ENCODE measurements around the gene OR10A4. TPM values are rescaled to one million over a fixed set of nuclear protein-coding genes. Genes with fewer than 3 reads are reported as not detected.
"Not testable (repeated sequence)": the region's sequence is repeated elsewhere in the genome, so short reads cannot be mapped to it uniquely, and the experiment has no call there.

Gene OR10A4
- total and polyA plus RNA-seq, 9 donors, result not detected

DNA sequence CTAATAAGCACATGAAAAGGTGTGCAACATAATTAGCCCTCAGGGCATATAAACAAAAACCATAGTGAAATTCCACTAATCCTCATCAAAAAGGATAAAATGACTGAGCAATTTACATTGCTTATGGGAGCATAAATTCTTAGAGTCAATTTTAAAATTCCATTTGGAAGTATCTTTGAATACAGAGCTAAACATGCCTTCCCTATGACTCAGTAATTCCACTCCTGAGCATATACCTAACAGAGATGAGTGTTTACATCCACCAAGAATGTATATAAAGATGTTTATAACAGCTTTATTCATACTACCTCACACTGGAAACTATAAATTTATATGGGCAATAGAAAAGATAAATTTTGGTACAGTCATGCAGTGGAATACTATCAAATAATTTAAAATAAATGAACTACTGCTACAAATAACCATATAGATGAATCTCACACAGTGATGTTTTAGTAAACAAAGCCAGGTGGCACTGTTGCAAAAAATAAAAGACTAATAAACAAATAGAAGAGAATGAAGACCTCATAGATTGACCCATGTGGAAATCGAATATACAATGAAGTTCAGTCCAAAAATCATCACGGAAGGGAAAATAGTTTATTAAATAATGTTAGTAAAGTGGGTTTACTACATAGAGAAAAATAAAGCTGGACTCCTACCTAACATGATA is 24.0 kb downstream of the OR10A4 start:
- Histone ChIP-seq H3K4me3 (no peak overlapping the region), H3K4me1 (ENCODE audit: insufficient read depth) (no peaks in the 10 kb centered on the region), H3K36me3 (no peaks in the 10 kb centered on the region), H3K27ac (no peak overlapping the region), H3K9me3 (no peaks in the 10 kb centered on the region), H3K27me3 (no peaks in the 10 kb centered on the region)
- WGBS, 3 donors, result 56 to 77% (median 64%) methylated on average over 2 of the region's 2 CpGs
- intact Hi-C loops (cut with DNase I), result no loop called here
- no peak for DNase-seq
- TF ChIP-seq POLR2A (IDR thresholded peaks at IDR 0.05) (no peak), EP300 (IDR thresholded peaks at IDR 0.05) (no peak)
- TF ChIP-seq, protein P1, sequence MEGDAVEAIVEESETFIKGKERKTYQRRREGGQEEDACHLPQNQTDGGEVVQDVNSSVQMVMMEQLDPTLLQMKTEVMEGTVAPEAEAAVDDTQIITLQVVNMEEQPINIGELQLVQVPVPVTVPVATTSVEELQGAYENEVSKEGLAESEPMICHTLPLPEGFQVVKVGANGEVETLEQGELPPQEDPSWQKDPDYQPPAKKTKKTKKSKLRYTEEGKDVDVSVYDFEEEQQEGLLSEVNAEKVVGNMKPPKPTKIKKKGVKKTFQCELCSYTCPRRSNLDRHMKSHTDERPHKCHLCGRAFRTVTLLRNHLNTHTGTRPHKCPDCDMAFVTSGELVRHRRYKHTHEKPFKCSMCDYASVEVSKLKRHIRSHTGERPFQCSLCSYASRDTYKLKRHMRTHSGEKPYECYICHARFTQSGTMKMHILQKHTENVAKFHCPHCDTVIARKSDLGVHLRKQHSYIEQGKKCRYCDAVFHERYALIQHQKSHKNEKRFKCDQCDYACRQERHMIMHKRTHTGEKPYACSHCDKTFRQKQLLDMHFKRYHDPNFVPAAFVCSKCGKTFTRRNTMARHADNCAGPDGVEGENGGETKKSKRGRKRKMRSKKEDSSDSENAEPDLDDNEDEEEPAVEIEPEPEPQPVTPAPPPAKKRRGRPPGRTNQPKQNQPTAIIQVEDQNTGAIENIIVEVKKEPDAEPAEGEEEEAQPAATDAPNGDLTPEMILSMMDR (IDR thresholded peaks at IDR 0.05), result no peak

DNA sequence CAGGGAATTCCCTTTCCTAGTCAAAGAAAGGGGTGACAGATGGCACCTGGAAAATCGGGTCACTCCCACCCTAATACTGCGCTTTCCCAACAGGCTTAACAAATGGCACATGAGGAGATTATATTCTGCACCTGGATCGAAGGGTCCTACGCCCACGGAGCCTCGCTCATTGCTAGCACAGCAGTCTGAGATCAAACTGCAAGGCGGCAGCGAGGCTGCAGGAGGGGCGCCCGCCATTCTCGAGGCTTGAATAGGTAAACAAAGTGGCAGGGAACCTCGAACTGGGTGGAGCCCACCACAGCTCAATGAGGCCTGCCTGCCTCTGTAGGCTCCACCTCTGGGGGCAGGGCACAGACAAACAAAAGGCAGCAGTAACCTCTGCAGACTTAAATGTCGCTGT is 28.4 kb downstream of the OR10A4 start:
- H3K27ac ChIP-seq; H3K9me3 ChIP-seq; H3K4me1 ChIP-seq (ENCODE audit: insufficient read depth); H3K27me3 ChIP-seq; H3K4me3 ChIP-seq; intact Hi-C loops (cut with DNase I); DNase-seq; H3K36me3 ChIP-seq: not testable (repeated sequence)
- 81 to 86% (median 84%) methylated on average over 12 to 13 of the region's 13 CpGs for WGBS, 3 donors

DNA sequence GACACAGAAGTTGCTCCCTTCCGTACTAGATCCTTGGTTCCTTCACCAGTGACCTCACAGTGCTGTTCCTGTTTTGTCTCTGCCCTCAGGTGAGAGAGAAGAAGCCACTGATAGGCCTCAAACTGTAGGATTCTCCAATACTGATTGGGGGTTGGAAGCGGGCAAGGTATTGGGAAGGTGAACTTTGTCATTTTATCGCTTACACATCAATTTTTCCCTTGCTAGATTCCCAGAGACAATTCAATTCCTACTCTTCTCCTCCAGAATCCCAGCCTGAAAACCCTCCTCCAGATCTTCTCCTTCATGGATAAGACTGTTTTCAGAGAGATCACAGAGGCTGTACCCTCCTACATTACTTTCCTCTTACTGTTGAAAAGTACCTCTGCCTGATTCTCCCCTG is 35.0 kb downstream of the OR10A4 start:
- TF ChIP-seq EP300 (IDR thresholded peaks at IDR 0.05) (no peak), POLR2A (IDR thresholded peaks at IDR 0.05) (no peak)
- TF ChIP-seq, protein P1 (IDR thresholded peaks at IDR 0.05), result no peak
- no peak for DNase-seq
- Histone ChIP-seq H3K4me3 (no peak overlapping the region), H3K27ac (no peak overlapping the region), H3K9me3 (no peaks in the 10 kb centered on the region), H3K4me1 (ENCODE audit: insufficient read depth) (no peaks in the 10 kb centered on the region), H3K36me3 (no peaks in the 10 kb centered on the region), H3K27me3 (no peaks in the 10 kb centered on the region)
- 90 to 94% (median 91%) methylated on average over 3 of the region's 3 CpGs for WGBS, 3 donors
- intact Hi-C loops (cut with DNase I), result no loop called here

DNA sequence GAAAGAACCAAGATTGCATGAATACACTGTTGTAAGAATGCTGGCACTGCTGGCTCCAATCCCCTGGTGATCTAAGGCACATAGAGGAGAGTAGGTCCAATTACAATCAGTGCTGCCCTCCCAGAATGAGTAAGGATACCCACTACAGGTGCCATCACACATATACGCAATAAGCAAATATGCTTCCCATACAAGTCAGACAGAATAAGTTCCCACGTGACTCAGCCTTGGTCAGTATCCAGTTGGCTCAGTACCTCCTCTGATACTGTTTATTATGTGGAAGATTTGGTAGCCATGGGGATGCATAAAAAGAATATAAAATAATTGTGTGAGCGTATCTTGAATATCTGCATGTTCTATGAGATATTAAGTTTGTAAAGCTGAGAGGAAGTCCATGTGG is 35.5 kb downstream of the OR10A4 start:
- H3K27me3 ChIP-seq, result no peaks in the 10 kb centered on the region
- H3K36me3 ChIP-seq, result no peaks in the 10 kb centered on the region
- H3K9me3 ChIP-seq, result no peaks in the 10 kb centered on the region
- intact Hi-C loops (cut with DNase I), result no loop called here
- no peaks in the 10 kb centered on the region for H3K4me1 ChIP-seq (ENCODE audit: insufficient read depth)
- DNase-seq, result no peak
- WGBS, 3 donors, result 34 to 38% (median 36%) methylated on average over 3 of the region's 3 CpGs
- H3K27ac ChIP-seq, result no peak overlapping the region
- TF ChIP-seq, protein P1 (IDR thresholded peaks at IDR 0.05), result no peak
- no peak for TF ChIP-seq POLR2A (IDR thresholded peaks at IDR 0.05)
- TF ChIP-seq EP300 (IDR thresholded peaks at IDR 0.05), result no peak
- H3K4me3 ChIP-seq, result no peak overlapping the region

DNA sequence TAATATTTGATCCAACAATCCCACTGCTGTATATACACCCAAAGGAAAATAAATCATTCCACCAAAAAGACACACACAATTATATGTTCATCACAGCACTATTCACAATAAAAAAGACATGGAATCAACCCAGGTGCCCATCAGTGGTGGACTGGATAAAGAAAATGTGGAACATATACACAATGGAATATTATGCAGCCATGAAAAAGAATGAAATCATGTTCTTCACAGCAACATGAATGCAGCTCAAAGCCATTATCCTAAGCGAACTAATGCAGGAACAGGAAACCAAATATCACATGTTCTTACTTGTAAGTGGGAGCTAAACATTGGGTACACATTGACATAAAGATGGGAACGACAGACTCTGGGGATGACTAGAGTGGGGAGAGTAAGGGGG is 43.3 kb downstream of the OR10A4 start:
- no peak for DNase-seq
- no peaks in the 10 kb centered on the region for H3K27me3 ChIP-seq
- 32 to 37% (median 35%) methylated on average over 2 of the region's 2 CpGs for WGBS, 3 donors
- H3K9me3 ChIP-seq, result no peaks in the 10 kb centered on the region
- H3K27ac ChIP-seq, result no peak overlapping the region
- no peaks in the 10 kb centered on the region for H3K4me1 ChIP-seq (ENCODE audit: insufficient read depth)
- intact Hi-C loops (cut with DNase I), result no loop called here
- no peak overlapping the region for H3K4me3 ChIP-seq
- TF ChIP-seq POLR2A (IDR thresholded peaks at IDR 0.05) (no peak), EP300 (IDR thresholded peaks at IDR 0.05) (no peak)
- TF ChIP-seq, protein P1 (IDR thresholded peaks at IDR 0.05), result no peak
- no peaks in the 10 kb centered on the region for H3K36me3 ChIP-seq

All from ovary (tissue), 9 donors.